Uterus (tissue), 2 donors: ENCODE results near the gene MAGI2.

Experiments
- CTCF ChIP-seq, 4 experiments: fragments of 200-600 bp in 2 of 4; fragments of 450-650 bp in 2 of 4; sonication (generic) in 2 of 4; IDR thresholded peaks; one replicate each; pipeline ENCODE4 v1.5.1; 2016 to 2019; ENCODE audit warnings: antibody characterized with exemption in 4 of 4, mild to moderate bottlenecking in 2 of 4, moderate library complexity in 1 of 4
- POLR2A ChIP-seq, 2 donors: fragments of 450-650 bp; IDR thresholded peaks; one replicate each; pipeline ENCODE4 v1.6.1; 2016; ENCODE audit warnings: antibody characterized with exemption in 2 of 2, mild to moderate bottlenecking in 1 of 2, moderate library complexity in 1 of 2

- no peak for TF ChIP-seq CTCF (IDR thresholded peaks at IDR 0.05)
- no peak for TF ChIP-seq POLR2A (IDR thresholded peaks at IDR 0.05)
These were observed 548.0 kb downstream of the MAGI2 start for GRCh38 chr7:78905436-78905835.
